Head of caudate nucleus (tissue), 42 donors: ENCODE data around the gene SOCS1.

Experiments used
- DNase-seq, 42 donors: peaks; one replicate each; pipeline versions ENCODE4 v3.0.0 to v3.0.0-alpha.2; 2020 to 2021; ENCODE audit warnings: mixed read lengths in 7 of 42
- intact Hi-C: fragments of 100-400 bp; cut with DNase I; formaldehyde crosslinking; loops from one replicate; pipeline ENCODE4 v1.15.0; 2022

SOCS1 gene

DNA sequence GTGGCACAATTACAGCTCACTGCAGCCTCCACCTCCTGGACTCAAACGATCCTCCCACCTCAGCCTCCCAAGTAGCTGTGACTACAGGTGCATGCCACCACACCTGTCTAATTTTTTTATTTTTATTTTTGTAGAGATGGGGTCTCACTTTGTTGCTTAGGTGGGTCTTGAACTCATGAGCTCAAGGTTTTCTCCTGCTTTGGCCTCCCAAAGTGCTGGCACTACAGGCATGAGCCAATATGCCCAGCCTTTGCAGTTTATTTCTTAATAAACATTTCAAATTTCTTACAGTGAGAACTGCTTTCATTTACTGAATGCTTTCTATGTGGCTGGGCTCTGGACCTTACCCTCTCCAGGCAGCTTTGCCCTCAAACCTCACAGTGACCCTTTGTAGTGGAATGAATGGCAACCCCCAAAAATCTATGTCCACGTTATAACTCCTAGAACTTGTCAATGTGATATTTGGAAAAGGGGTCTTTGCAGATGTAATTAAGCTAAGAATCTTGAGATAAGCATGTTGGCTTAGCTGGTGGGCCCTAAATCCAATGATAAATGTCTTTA lies 14.7 kb upstream of the SOCS1 start:
- intact Hi-C loops = no loop called here
- DNase-seq = no peak

DNA sequence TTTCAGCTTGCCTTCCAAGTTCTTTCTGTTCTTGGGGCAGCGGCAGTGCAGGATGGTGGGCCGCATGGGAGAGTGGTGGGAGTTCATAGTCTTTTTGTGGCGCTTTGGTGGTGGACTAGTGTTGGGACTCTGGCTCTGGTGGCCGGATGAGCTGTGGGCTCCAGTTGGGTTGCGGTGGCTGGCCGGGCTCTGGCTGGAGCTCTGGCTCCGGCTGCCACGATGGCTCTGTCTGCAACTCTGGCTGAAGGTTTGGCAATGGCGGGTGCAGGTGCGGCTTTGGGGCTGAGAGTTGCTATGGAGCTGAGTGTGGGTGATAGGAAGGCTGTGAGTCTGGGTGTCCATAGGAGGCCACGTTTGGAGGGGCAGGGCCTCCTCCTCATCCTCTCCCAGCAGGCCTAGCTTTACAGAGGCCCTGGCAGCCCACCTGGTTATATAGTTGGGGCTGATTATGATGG lies 12.9 kb upstream of the SOCS1 start, which contains the start of gene TNP2:
TSS of gene TNP2 (minus strand) at position 405 of the 455 bp plus-strand sequence. CDS start at position 342, 63 bp downstream.
- DNase-seq = no peak

DNA sequence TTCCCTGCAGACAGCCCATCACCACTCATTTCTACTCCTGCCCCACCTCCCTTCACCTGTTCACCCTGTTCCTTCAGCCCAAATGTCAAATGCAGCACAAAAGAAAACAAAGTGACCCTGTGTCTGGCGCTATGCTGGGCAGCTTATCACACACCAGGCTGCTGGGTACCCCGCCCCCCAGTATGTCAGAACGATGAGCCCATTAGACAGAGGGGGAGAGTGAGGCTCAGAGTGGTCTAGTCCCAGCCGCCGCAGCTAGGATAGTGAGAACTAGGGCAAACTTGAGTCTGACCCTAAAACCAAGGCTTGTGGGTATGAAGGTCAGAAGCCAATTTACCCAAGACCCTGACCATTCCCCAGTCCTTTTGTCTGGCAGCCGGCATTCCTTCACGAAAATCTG lies 9.1 kb upstream of the SOCS1 start:
- no peak for DNase-seq
- intact Hi-C loops = no loop called here

More for the DNA sequence above, 12.9 kb upstream of the SOCS1 start, which contains the start of gene TNP2:
- intact Hi-C loops = no loop called here

DNA sequence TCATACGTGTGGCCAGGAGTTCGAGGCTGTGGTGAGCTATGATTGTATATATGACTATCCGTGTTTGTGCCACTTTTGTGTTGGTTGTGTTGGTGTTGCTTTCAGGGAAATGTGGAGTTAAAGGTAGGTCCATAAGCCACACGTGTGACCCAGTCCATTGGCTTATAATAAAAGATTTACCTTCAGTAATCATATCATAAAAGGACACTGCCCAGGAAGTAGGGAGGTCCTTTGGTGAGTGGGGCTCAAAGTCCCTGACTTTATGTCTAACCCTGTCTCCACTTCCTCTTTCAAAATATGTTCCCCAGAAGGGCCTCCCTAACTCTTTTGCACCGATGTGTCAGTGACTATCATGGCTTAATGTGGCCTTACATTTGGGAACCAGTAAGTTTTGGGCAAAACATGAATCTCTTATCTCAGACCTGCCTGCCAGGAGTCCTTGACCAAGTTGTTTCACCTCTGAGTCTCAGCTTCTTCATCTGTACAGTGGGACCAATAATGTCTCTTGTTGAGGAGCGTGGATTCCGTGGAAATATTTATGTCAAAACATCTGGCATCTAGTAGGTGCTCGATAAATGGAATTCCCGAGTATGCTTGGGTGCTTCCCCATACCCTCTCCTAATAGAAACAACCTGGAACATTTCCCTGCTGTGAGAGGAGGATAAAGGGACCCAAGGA lies 8.3 kb upstream of the SOCS1 start:
- no peak for DNase-seq
- intact Hi-C loops = no loop called here

DNA sequence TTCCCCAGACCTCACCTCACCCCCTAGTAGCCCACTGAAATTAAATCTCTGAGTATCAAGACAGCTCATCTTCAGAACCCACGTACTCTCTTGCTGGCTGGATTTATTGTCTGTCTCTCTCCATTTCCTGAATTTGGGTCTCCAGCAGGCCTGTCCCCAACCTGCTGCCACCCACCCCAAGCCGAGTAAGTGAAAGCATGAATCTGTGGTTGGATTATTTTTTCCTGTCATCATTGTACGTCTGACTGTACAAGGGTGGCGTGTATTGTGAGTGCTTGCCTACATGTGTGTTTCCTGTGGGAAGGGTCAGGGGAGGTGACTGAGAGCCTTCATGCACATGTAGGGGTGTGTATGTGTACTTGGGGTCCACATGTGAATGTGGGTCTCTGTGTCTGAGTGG lies 7.7 kb upstream of the SOCS1 start:
- intact Hi-C loops = no loop called here
- DNase-seq = no peak

DNA sequence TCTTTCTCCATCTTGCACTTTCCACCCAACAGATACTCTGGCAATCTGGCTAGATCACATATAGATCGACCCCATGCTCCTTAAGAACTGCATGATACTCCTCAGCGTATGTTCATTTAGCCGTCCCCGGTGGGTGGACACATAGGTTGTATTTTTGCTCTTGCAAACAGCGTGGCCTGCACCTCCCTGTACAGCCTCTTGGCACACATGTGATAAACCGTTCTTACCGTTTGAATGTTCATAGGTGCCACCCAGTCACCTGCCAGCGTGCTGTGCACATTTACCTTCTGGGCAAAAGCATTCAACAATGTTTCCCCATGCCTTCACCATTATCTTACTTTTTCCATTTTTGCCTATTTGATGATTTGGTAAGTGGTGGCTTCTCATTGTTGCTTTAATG lies 6.9 kb upstream of the SOCS1 start:
- no peak for DNase-seq
- intact Hi-C loops = no loop called here

DNA sequence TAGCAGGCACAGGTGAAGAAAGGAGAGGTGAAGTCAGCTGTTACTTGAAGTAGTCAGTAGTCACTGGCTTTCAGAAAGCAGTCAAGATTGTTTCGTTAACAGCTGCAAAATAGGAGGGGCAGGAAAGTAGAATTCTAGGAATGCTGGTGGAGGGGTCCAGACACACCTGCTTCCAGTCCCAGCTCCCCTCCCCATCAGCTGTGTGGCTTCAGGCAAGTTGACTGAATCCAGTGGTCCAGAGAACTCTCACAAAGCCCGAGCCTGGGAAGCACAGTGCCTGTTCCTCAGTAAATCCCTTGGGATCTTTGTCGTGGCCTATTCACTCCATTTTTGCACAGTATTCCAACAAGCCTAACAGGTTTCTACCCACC lies 4.6 kb upstream of the SOCS1 start:
- intact Hi-C loops = no loop called here
- DNase-seq = no peak

DNA sequence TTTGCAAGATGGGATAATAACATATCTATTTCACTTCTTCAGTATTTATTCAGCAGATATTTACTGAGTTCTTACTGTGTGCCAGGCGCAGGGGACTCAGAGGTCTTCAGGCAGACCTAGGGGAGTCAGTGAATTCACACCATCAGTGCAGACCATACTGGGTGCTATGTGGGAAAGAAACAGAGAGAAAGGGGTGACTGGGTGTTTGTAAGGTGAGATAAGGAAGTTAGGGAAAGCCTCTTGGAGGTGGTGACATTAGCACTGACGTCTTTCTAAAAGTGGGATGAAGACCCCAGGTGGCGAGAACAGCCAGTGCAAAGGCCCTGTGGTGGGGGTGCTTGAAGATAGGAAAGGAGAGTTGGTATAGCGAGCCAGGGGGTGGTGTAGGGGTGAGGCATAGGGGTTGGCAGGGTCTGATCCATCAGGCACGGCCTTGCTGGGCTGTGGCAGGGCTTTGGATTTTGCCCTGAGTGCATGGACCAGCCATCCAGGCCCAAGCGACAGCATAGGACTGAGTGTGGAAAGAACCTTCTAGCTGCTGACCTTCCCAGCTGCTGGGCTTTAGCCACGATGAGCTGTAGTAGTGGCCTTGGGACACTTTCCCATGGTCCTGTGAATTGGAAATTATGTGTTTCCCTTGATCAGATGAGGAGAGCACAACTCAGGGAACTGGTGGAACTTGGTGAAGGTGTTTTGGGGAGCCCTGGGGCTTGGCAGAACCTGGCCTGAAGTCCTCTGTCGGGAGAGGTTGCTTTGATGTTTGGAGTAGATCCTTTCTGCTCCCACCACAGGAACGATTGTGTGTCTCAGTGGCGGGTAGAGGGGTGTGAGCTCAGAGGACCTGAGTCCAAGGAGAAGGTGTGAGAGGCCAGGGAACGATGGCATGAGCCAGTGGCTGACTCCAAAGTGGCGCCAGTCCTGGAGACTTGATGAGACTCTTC lies 3.9 kb upstream of the SOCS1 start:
- DNase-seq = no peak
- intact Hi-C loops = loop anchor here (5.0 kb wide), 1 partner anchor 293 kb away; no protein-coding TSS in a partner anchor

DNA sequence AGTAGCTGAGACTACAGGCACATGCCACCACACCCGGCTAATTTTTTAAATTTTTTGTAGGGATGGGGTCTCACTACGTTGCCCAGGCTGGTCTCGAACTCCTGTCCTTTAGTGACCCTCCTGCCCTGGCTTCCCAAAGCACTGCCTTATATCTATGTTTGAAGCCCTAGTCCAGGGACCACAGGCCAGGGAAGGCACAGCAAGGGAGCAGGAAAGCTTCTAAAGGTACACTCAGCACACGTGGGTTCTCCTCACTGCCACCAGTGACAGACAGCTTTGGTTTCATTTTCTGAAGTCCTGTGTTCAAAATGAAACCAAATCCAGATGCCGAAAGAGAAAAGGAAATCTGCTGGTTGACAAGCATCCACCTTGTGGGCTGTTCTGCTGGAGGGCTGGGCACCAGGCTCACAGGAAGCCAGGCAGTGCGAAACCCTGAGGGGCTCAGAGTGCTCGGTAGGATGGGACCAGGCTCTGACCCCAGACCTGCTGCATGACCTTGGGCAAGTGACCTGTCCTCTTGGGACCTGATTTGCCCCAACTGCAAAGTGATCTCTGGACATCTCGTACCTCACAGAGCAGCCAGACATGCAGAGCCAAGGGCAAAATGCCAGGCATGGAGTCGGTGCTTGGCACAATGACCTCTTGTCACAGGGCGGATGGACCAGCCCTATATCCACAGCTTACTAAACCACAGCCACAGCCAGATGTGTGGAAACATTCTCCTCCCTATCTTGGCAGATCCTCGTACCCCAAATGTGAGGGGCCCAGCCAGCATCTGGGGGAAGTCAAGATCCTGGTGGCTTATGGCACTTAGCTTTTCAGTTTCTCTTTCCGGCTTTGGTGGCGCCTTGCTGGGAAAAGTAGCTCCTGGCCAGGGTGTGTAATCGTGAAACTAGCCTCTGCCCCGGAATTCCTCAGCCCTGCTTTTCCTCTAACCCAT lies 2.8 kb upstream of the SOCS1 start:
- peak; percentile 24 to 91 (median 74) for DNase-seq
- intact Hi-C loops = loop anchor here (5.0 kb wide), 1 partner anchor 292 kb away; no protein-coding TSS in a partner anchor

DNA sequence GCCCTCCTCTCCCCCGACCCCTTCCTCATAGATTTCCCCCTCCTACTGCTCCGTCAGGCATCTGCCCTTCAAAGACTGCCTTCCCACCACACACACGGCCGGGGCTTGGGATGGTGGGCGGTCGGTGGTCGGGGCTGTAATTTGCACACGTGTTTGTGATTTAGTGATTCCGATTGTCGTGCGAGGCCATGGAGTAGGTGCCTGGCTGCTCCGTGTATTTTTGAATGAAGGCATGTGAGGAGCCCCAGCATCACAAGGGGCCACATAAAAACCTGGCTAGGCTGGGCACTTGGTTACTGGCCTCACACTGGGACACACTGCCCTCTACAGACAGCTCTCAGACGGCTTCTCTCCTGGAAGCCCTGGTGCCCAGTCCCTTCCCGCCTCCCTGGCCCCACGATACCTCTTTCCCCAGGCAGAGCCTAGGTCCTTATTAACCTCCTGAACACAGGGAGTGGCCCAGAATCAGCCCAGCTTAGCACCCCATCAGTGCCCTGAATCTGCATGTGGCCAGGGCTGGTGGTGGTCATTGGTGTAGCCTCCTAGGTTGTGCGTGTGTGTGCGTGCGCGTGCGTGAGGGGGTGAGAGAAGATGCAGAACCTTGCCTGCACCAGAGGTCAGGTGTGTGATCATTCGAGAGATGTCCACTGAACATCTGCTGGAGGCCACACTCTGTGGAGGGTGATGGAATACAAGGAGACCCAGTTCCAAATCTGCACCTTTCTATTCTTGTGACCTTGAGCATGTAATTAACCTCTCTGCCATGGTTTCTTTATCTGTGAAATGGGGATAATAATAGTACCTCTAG lies 1.3 kb upstream of the SOCS1 start:
- intact Hi-C loops = loop anchor here (2.0 to 5.0 kb wide), 2 partner anchors 87 to 290 kb away; partner anchors contain the start of gene RMI2
- peak; percentile 33 to 89 (median 76) for DNase-seq

DNA sequence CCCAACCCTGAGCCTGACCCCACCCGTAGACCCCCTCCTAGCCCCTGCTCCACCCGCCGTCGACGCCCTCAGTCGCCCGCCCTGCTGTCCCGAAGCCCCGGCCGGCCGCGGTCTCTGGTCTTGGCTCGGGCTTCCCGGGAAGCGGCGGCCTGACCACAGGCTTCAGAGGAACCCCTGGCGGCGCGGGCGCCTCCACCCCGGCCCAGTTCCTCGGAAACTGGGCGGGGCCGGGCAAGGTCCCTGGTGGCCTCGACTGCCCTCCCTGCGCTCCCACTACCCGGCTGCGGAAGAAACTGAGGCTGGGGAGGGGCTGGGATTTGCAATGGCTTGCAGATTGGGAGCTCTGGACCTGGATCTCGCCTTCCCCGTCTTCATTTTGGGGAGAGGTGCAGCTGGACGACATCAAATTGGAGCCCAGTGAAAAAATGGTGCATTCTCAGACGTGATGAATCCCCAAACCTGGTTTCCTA lies 692 bp upstream of the SOCS1 start:
- intact Hi-C loops = loop anchor here (2.0 to 5.0 kb wide), 2 partner anchors 88 to 289 kb away; partner anchors contain the start of gene RMI2
- DNase-seq = peak in 27 of 42 donors; percentile 14 to 61 (median 30)

DNA sequence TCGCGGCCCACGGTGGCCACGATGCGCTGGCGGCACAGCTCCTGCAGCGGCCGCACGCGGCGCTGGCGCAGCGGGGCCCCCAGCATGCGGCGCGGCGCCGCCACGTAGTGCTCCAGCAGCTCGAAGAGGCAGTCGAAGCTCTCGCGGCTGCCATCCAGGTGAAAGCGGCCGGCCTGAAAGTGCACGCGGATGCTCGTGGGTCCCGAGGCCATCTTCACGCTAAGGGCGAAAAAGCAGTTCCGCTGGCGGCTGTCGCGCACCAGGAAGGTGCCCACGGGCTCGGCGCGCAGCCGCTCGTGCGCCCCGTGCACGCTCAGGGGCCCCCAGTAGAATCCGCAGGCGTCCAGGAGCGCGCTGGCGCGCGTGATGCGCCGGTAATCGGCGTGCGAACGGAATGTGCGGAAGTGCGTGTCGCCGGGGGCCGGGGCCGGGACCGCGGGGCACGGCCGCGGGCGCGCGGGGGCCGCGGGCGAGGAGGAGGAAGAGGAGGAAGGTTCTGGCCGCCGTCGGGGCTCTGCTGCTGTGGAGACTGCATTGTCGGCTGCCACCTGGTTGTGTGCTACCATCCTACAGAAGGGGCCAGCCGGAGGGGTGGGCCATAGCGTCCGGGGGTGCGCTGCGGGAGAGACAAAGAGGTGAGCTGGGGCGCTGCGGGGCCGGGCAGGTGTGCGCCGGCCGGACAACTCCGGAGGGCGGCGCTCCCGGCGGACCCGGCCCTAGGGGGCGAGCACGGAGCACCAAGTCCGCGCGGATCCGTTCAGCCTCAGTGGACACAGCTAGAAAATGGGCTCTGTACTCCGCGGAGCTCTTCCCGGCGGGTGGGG lies 879 bp downstream of the SOCS1 start:
- intact Hi-C loops = loop anchor here (5.0 kb wide), 1 partner anchor 288 kb away; no protein-coding TSS in a partner anchor
- DNase-seq = peak in 24 of 42 donors; percentile 5 to 49 (median 22)

DNA sequence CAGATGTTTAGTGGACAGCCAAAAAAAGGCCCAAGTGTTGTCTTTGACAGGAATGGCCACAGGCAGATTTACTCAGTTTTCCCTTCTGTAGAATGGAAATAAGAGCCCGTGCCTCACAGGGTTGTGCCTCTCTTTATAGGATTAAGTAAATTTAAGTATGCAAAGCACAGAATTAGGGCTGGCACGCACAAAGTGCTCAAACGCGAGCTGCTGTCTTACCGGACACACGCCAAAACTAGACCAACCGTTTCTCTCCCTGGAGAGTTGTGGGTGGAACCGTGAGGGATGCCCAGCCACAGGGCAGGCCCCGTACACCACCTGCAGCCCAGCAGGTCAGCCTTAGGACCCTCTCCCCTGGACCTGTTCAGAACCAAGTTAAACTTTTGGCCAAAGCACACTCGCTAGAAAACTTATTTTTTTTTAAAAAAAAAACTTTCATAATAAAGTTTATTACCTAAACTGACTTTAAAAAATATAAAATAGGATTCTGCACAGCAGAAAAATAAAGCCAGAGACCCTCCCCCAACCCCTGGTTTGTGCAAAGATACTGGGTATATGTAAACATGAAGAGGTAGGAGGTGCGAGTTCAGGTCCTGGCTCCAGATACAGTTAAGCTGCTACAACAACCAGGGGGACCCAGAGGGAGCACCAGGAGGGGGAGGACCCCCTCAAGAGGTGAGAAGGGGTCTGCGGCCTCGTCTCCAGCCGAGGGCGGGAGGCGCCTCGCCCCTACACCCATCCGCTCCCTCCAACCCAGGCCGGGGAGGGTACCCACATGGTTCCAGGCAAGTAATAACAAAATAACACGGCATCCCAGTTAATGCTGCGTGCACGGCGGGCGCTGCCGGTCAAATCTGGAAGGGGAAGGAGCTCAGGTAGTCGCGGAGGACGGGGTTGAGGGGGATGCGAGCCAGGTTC lies 1.8 kb downstream of the SOCS1 start:
- no peak for DNase-seq
- intact Hi-C loops = no loop called here

DNA sequence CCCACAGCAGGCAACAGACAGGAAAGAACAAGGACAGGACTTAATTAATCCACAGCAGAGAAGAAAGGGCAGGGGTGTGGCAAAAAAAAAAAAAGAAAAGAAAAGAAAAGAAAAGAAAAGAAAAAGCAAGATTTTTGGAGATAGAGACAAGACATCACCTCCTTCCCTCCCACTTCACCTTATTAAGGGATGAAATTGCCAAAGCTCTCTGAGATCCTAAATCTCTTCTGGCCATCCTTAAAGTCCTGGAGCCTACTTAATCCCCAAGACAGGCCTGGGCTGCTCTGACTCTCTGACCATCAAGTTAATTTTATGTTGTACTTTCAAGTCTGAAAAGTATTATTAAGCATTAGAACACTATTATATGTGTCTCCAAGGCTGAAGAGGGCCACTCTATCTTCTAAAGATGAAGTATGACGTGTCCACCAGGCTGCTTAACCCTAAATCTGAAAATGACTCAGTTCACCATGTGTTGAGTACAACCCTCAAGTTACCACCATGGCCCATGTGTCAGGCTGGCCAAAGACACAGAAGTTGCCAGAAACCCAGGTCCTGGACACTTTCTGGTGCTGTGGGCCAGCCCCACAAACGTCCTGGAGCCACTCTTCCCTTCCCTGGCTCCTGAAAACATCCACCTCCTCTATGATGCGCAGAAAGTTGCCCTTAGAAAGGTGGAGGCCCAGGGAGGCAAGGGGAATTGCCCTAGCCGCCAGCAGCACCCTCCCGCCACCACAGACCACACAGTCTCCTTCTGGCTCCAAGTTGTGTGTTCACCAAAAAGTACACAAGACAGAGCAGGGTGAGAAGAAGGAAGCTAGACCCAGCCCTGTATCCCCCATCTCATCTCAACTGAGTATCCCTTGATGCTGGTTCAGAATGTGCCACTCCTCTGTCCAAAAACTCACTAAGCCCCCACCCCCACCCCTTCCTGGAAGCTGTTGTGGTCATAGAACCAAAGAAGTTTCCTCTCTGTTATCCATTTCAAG lies 2.7 kb downstream of the SOCS1 start:
- intact Hi-C loops = no loop called here
- DNase-seq = no peak
